Fibroblast of lung (primary cell): ENCODE results near the gene L1CAM. TPM values are rescaled to one million over a fixed set of nuclear protein-coding genes. Genes with fewer than 3 reads are reported as not detected.

Experiments used
- DNase-seq, 2 donors: peaks; one replicate each; pipeline versions ENCODE4 v3.0.0 to v3.0.0-alpha.2; 2010; ENCODE audit warnings: low read depth in 2 of 2
- H2AFZ ChIP-seq: 2 replicates; pipeline ENCODE4 v1.5.1; 2012; ENCODE audit warnings: low read length, control low read depth, inconsistent platforms
- H3K27ac ChIP-seq: 2 replicates; pipeline ENCODE4 v1.5.1; 2011; ENCODE audit warnings: low read length, control low read depth; ENCODE audit not compliant: insufficient read depth
- H3K27me3 ChIP-seq: 2 replicates; pipeline ENCODE4 v1.5.1; 2011; ENCODE audit warnings: mild to moderate bottlenecking, low read length; ENCODE audit not compliant: control insufficient read depth, insufficient read depth
- H3K36me3 ChIP-seq: 2 replicates; pipeline ENCODE4 v1.5.1; 2011; ENCODE audit warnings: low read length; ENCODE audit not compliant: control insufficient read depth, insufficient read depth
- H3K4me1 ChIP-seq: 2 replicates; pipeline ENCODE4 v1.5.1; 2011; ENCODE audit warnings: low read length; ENCODE audit not compliant: control insufficient read depth, insufficient read depth; ENCODE audit errors: extremely low read depth
- H3K4me2 ChIP-seq: 2 replicates; pipeline ENCODE4 v1.5.1; 2011; ENCODE audit warnings: low read length, control low read depth; ENCODE audit not compliant: insufficient read depth; ENCODE audit errors: extremely low read depth
- H3K4me3 ChIP-seq, 4 experiments: fragments of 200-600 bp in 1 of 4; sonication (generic) in 1 of 4; replicated peaks in 1 of 4; 2 replicates each; pipeline ENCODE4 v1.5.1; 2011 to 2016; ENCODE audit warnings: low read length in 4 of 4, low read depth in 3 of 4, mild to moderate bottlenecking in 3 of 4, control low read depth in 2 of 4, inconsistent platforms in 1 of 4, mixed read lengths in 1 of 4; ENCODE audit not compliant: insufficient read depth in 1 of 4; ENCODE audit errors: control extremely low read depth in 1 of 4
- H3K79me2 ChIP-seq: 2 replicates; pipeline ENCODE4 v1.5.1; 2012; ENCODE audit warnings: mild to moderate bottlenecking, low read length, inconsistent platforms; ENCODE audit not compliant: control insufficient read depth, insufficient read depth
- H3K9ac ChIP-seq: 2 replicates; pipeline ENCODE4 v1.5.1; 2011; ENCODE audit warnings: mild to moderate bottlenecking, low read length, control low read depth; ENCODE audit not compliant: insufficient read depth
- H3K9me3 ChIP-seq: 2 replicates; pipeline ENCODE4 v1.5.1; 2012; ENCODE audit warnings: low read depth, low read length; ENCODE audit not compliant: control insufficient read depth, insufficient read depth
- H4K20me1 ChIP-seq: 2 replicates; pipeline ENCODE4 v1.5.1; 2011; ENCODE audit warnings: low read length; ENCODE audit not compliant: control insufficient read depth, insufficient read depth; ENCODE audit errors: extremely low read depth
- EZH2 ChIP-seq: IDR thresholded peaks from 2 replicates; pipeline ENCODE4 v1.5.1; 2012; ENCODE audit warnings: low read length, control low read depth, mild to moderate bottlenecking; ENCODE audit errors: missing control alignments
- polyA plus RNA-seq, 2 donors: library from polyadenylated mRNA; depleted of rRNA in 1 of 2; stranded (reverse) in 1 of 2; unstranded in 1 of 2; fragments of >200 nt; gene quantifications; 2 replicates each; pipeline ENCODE4 v1.2.1, GENCODE V29; 2011 to 2012; ENCODE audit warnings: missing spikeins in 1 of 2
- total RNA-seq: library from RNA; depleted of rRNA; stranded (reverse); fragments of >200 nt; gene quantifications from 2 replicates; pipeline ENCODE4 v1.2.1, GENCODE V29; 2014
- TF ChIP-seq, protein P1 (sequence below), 2 donors: IDR thresholded peaks in 1 of 2; conservative IDR thresholded peaks in 1 of 2; 1 replicate in 1 of 2; 2 replicates in 1 of 2; pipeline ENCODE4 v1.5.1; 2011 to 2012; ENCODE audit warnings: low read length in 2 of 2, control low read depth in 1 of 2, inconsistent platforms in 1 of 2, low read depth in 1 of 2, mild to moderate bottlenecking in 1 of 2

Gene L1CAM
- total and polyA plus RNA-seq, 2 donors (not counting 1 experiment from before 2014, with no cell fraction given): 0.99 to 1.7 TPM

DNA sequence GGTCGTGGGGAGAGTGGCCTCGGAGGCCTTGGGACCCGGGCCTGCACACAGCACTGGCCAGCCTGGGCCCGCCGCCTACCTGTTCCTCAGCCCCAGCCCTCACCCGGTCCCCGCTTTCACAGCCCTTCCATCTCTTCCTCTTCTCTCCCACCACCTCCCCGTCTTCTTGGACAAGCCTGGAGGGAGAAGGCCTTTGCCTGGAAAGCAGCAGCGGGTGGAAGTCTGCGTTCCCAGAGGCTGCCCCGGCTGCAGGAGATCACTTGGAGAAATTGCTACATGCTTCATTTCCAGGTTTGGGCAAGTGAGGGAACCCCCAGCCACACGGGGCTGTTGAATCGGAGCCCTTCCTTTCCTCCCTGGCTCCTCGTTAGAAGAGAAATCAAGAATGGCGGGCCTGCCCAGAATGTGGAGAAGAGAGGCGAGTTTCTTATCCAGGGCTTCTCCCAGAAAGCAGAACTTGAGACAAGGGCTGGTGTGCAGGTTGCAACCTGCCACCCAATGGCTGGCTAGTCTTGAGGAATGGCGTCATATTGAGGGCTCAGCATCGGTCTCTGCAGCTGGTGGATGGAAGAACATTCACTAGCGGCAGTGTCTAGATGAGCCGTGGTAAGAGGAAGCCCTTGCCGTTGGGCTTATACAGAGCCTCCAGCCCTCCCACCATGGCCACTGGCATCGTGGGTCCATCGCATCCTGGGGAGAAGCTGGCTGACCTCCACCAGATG, 54.4 kb downstream of the L1CAM start:
- Histone ChIP-seq H2AFZ (no peak overlapping the region), H3K27ac (no peak overlapping the region), H3K4me1 (no peaks in the 10 kb centered on the region), H3K4me2 (no peak overlapping the region), H3K4me3 (no peak overlapping the region), H4K20me1 (no peaks in the 10 kb centered on the region), H3K79me2 (no peaks in the 10 kb centered on the region), H3K9ac (no peak overlapping the region), H3K27me3 (peaks cover 31% of the 10 kb centered on the region), H3K36me3 (no peaks in the 10 kb centered on the region), H3K9me3 (no peaks in the 10 kb centered on the region)
- no peak for DNase-seq
- TF ChIP-seq EZH2: peak; percentile 65
- TF ChIP-seq, protein P1, sequence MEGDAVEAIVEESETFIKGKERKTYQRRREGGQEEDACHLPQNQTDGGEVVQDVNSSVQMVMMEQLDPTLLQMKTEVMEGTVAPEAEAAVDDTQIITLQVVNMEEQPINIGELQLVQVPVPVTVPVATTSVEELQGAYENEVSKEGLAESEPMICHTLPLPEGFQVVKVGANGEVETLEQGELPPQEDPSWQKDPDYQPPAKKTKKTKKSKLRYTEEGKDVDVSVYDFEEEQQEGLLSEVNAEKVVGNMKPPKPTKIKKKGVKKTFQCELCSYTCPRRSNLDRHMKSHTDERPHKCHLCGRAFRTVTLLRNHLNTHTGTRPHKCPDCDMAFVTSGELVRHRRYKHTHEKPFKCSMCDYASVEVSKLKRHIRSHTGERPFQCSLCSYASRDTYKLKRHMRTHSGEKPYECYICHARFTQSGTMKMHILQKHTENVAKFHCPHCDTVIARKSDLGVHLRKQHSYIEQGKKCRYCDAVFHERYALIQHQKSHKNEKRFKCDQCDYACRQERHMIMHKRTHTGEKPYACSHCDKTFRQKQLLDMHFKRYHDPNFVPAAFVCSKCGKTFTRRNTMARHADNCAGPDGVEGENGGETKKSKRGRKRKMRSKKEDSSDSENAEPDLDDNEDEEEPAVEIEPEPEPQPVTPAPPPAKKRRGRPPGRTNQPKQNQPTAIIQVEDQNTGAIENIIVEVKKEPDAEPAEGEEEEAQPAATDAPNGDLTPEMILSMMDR (conservative IDR thresholded peaks at IDR 0.05 in 1 of 2, IDR thresholded peaks at IDR 0.05 in 1 of 2; ENCODE audit: low read depth in 1 of 2, low read length in 2 of 2): no peak

DNA sequence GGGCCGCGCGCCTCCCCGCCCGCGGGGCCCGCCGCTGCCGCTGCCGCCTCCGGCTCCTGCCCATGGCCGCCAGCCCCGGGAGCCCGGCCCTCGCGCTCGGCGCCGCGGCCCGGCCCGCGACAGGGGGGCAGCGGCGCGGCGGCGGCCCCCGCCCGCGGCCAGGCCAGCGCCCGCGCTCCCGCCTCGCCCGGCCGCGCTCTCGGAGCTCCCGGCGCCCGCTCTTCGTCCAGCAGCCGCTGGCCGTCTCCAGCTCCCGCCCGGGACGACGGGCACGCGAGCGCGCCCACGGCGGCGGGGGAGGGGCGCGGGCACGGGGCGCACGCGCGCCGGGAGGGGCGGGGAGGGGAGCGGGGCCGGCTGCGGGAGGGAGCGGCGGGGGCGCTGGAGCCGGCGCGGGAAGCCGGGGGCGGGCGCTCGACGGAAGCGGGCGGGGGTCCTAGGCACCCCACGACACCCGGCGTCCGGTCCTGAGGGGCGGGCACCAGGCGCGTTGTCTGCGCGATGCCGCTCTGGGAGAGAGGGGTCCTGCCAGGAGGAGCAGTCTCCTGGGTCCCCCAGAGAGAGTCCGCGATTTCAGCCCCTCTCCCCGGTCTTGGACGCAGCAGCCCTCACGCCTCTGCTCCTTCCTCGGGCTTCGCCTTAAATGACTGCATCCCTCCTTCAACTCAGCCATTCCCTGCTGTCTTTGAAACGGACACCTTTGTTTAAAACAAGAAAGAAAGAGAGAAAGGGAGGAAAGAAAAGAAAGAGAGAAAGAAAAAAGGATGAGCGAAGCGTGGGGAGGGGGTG, 55.1 kb downstream of the L1CAM start:
- no peaks in the 10 kb centered on the region for H4K20me1 ChIP-seq
- DNase-seq: no peak
- H3K27me3 ChIP-seq: peaks cover 31% of the 10 kb centered on the region
- TF ChIP-seq, protein P1 (conservative IDR thresholded peaks at IDR 0.05 in 1 of 2, IDR thresholded peaks at IDR 0.05 in 1 of 2; ENCODE audit: low read depth in 1 of 2, low read length in 2 of 2): no peak
- TF ChIP-seq EZH2: peak; percentile 80
- no peaks in the 10 kb centered on the region for H3K36me3 ChIP-seq
- H2AFZ ChIP-seq: no peak overlapping the region
- H3K9me3 ChIP-seq: no peaks in the 10 kb centered on the region
- H3K9ac ChIP-seq: no peak overlapping the region
- no peaks in the 10 kb centered on the region for H3K4me1 ChIP-seq
- H3K4me2 ChIP-seq: no peak overlapping the region
- no peak overlapping the region for H3K27ac ChIP-seq
- no peak overlapping the region for H3K4me3 ChIP-seq
- H3K79me2 ChIP-seq: no peaks in the 10 kb centered on the region

DNA sequence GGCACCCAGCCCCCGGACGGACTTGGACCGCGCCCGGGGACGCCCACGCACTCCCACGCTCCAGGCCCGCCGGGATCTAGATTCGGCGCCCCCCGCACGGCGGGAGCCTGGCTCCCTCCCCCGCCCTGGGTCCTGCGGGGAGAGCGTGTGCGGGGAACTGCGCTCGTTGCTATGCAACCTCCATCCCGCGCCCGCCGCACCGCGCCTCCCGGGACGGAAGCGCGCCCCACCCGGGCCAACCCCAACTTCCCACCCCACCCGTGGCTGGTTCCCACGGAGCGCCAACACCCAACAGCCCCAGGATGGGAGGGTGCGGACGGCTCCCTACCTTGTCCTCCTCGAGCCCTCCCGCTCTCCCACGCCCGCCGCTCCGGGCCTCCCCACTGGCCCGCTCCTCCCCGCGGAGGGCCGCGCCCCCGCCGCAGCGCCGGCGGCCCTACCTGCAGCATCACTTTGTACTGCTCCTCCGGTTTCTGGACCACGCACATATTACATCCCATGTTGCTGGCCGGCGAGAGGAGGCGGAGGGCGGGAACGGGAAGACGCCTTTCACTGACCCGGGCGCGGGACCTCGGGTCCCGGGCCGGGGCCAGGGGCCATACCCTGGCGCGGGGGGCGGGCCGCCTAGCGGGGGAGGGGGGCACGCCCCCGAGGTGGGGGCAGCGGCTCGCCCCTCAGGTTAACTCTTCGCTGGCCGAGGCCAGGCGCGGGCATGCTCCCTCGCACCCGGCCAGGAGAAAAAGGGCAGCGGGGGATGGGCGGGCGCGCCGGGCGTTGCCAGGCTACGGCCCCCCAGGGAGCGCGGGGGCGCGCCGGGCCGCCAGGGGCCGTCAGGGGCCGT, 56.0 kb downstream of the L1CAM start, which contains the start of gene PDZD4:
PDZD4 (minus strand) TSS at position 746 of the 841 bp plus-strand sequence; CDS start at position 500, 246 bp downstream.
- no peaks in the 10 kb centered on the region for H3K79me2 ChIP-seq
- TF ChIP-seq, protein P1 (conservative IDR thresholded peaks at IDR 0.05 in 1 of 2, IDR thresholded peaks at IDR 0.05 in 1 of 2; ENCODE audit: low read depth in 1 of 2, low read length in 2 of 2): no peak
- TF ChIP-seq EZH2: peak; percentile 92
- H3K27me3 ChIP-seq: peaks cover 36% of the 10 kb centered on the region
- H3K9me3 ChIP-seq: no peaks in the 10 kb centered on the region
- no peak within 1 kb of the TSS for H3K27ac ChIP-seq
- no peaks in the 10 kb centered on the region for H3K36me3 ChIP-seq
- no peaks in the 10 kb centered on the region for H3K4me1 ChIP-seq
- H3K4me2 ChIP-seq: no peak within 1 kb of the TSS
- H3K4me3 ChIP-seq: no peak within 1 kb of the TSS
- no peaks in the 10 kb centered on the region for H4K20me1 ChIP-seq
- H3K9ac ChIP-seq: no peak within 1 kb of the TSS
- DNase-seq: no peak
- no peak within 1 kb of the TSS for H2AFZ ChIP-seq
